ENCODE data around the gene MYCBP2.
"Not testable (repeated sequence)": the region's sequence is repeated elsewhere in the genome, so short reads cannot be mapped to it uniquely, and the experiment has no call there.

The MYCBP2 gene

GRCh38 chr13:77198995-77199394 is 127.9 kb downstream of the MYCBP2 start:
- not testable (repeated sequence) for DNase-seq

- no peak for DNase-seq
Observed at GRCh38 chr13:77196052-77196618, 130.8 kb downstream of the MYCBP2 start.

GRCh38 chr13:77190349-77190958 is 136.4 kb downstream of the MYCBP2 start:
- DNase-seq, result no peak

GRCh38 chr13:77185721-77186120 is 141.2 kb downstream of the MYCBP2 start:
- no peak for DNase-seq

- DNase-seq, result no peak
Observed at GRCh38 chr13:77184455-77184854, 142.4 kb downstream of the MYCBP2 start.

GRCh38 chr13:77180011-77180410 is 146.9 kb downstream of the MYCBP2 start:
- DNase-seq, result no peak

GRCh38 chr13:77177646-77178045 is 149.2 kb downstream of the MYCBP2 start:
- DNase-seq, result no peak

GRCh38 chr13:77176350-77176749 is 150.5 kb downstream of the MYCBP2 start:
- peak; percentile 58 for DNase-seq

- DNase-seq, result no peak
Observed at GRCh38 chr13:77172650-77173049, 154.2 kb downstream of the MYCBP2 start.

GRCh38 chr13:77171451-77171850 is 155.4 kb downstream of the MYCBP2 start:
- no peak for DNase-seq

- DNase-seq, result no peak
Observed at GRCh38 chr13:77168237-77168636, 158.7 kb downstream of the MYCBP2 start.

- DNase-seq, result no peak
Observed at GRCh38 chr13:77150651-77151050, 176.2 kb downstream of the MYCBP2 start.

- DNase-seq, result peak; percentile 4
Observed at GRCh38 chr13:77143431-77143830, 183.5 kb downstream of the MYCBP2 start.

GRCh38 chr13:77139306-77139705 is 187.6 kb downstream of the MYCBP2 start:
- no peak for DNase-seq

- no peak for DNase-seq
Observed at GRCh38 chr13:77138813-77139212, 188.1 kb downstream of the MYCBP2 start.

- DNase-seq, result peak; percentile 45
Observed at GRCh38 chr13:77136902-77137420, 189.9 kb downstream of the MYCBP2 start.

GRCh38 chr13:77124423-77124822 is 202.5 kb downstream of the MYCBP2 start:
- no peak for DNase-seq

- no peak for DNase-seq
Observed at GRCh38 chr13:77118134-77118533, 208.8 kb downstream of the MYCBP2 start.

- DNase-seq, result no peak
Observed at GRCh38 chr13:77114271-77114670, 212.6 kb downstream of the MYCBP2 start.

GRCh38 chr13:77113496-77113895 is 213.4 kb downstream of the MYCBP2 start:
- DNase-seq, result no peak

GRCh38 chr13:77105051-77105450 is 221.8 kb downstream of the MYCBP2 start:
- no peak for DNase-seq

- DNase-seq, result no peak
Observed at GRCh38 chr13:77099415-77099814, 227.5 kb downstream of the MYCBP2 start.

- no peak for DNase-seq
Observed at GRCh38 chr13:77095288-77095687, 231.6 kb downstream of the MYCBP2 start.

GRCh38 chr13:77094773-77095172 is 232.1 kb downstream of the MYCBP2 start:
- no peak for DNase-seq

- DNase-seq, result no peak
Observed at GRCh38 chr13:77093735-77094134, 233.2 kb downstream of the MYCBP2 start.

Measured in fibroblast of upper back skin (primary cell).